ENCODE data around the gene RSPH1.
A peak's percentile ranks its signal among the peaks of the same experiment; 100 is the strongest.

RSPH1 gene

DNA sequence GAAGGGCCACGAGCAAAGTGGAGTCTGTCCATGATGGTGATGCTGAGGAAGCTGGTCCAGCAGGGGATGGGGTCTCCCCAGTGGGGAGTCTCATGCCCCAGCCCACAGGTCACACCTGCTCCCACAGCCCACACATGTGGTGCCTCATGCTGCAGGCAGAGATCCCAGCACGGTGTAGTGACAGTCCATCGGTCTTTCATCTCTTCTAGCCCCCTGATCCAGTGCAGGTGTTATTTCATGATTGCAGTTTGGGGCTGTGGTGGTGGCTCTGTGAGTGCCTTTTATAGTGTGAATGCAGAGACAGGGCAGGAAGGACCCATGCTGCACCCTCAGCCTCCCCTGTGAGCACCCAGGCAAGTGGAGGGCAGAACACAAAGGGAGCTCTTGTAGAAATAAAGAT, 47.3 kb downstream of the RSPH1 start:
- DNase-seq (ENCODE audit: low read depth) = no peak

DNA sequence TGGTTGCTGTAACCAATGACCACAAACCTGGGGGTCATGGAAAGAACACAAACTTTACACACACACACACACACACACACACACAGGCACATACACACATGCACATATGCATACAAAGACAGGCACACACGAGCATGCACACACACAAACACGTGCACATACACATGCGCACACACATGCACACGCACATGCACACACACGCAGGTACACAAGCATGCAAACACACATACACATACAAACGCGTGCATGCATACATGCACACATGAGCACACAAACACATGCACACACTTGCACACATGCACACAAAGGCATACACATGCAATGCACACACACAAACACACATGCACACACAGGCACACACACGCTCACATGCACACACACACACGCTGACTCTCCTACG, 48.3 kb downstream of the RSPH1 start:
- no peak for DNase-seq (ENCODE audit: low read depth)

DNA sequence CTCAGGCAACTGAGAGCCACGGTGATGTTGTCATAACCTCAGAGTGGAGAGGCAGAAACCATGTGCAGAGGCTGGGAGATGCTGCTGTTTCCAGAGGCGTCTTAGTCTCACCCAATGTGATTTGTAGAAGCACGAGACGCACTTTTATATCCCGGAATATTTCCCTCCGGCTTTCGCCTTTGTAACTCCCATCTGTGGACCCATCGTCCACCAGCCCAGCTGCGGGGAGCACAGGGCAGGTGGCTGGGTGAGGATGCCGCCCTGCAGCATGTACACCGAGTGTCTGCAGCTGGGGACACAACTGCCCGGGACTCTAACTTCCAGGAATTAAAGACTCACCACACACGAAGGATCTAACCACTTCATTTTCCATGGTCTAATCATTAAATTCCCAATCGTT, 48.8 kb downstream of the RSPH1 start:
- DNase-seq (ENCODE audit: low read depth) = no peak

DNA sequence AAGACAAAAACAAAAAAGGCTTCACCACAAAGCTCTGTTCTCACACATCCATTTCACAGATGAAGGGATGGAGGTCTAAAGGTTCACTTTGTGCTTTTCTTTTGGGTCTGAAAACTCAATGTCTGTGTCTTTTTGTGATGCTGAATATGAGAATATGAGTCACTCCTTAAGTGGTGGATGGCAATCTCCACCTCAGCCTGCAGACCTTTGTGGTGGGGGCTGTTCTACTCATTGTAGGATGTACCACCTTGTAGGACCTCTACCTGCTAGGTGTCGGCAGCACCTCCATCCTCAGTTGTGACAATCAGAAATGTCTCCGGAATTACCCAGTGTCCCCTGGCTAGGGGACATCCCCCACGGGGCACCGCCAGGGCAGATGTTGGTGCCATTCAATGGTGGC, 49.5 kb downstream of the RSPH1 start:
- no peak for DNase-seq (ENCODE audit: low read depth)

DNA sequence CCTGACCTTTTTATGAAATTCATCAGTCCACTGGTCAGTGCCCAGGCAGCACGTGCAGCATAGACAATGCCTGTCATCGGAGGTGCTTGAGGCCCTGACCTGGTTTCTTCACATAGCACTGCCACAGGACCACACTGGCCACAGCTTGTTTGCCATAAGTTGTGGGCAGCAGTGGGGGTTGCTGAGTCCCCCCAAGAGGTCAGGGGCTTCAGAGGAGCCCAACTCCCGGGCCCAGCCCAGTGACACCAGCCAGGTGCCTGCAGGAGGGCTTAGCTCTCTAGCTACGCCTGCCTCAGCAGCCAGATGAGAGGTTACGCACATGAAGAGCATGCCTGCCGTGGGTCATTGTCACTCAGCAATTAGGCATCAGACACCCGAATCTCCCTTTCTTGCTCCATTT, 50.7 kb downstream of the RSPH1 start:
- no peak for DNase-seq (ENCODE audit: low read depth)

DNA sequence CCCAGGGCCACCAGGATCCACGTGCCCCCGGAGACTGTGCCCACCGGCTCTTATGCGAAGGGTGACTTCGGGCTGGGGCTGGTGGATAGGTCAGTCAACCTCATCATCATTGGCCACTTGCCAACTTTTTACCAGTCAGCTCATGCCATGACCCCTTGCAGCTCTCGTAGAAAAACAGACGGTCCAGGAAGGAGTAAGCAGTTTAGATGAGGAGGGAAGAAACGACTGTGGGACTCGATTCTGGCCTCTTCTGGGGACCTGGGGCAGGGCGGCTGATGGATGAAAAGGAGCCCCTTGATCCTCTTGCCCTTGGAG, 51.3 kb downstream of the RSPH1 start:
- no peak for DNase-seq (ENCODE audit: low read depth)

DNA sequence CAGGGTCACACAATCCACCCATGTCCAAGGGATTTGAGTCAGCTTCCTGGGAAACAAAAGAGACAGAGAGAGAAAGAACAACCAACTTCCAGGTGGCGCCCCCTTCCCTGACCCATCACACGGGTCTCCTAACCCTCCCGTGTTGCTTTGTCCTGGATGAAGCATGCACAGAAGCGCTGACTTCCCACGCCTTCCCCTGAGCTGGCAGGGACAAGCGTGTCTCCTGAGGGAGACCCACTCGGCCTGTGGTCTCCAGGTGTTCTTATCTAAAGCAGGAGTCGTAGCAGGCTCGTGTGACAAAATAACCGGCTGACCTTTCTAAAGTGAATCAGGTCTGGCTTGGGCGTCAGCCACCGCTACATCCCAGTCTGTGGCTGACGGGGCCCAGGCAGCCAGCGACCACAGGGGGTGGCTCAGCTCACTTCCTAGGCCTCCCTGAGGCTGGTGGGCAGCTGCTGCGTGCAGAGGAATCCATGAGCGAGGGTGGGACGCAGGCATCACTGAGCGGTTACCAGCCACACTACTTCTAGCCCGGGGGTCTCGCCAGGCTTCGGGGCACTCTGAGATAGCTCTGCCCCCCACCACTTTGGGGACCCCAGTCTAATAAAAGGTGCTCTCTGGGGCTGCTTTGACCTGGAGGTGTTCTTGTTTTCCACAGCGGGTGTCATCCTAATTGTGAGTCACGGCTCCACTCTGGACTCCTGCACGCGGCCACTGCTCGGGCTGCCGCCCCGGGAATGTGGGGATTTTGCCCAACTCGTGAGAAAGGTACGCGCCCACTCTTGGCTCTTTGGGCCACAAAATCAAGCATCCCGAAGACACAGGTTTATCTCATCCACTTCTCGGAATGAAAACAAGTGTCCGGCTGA, 51.9 kb downstream of the RSPH1 start:
- no peak for DNase-seq (ENCODE audit: low read depth)

DNA sequence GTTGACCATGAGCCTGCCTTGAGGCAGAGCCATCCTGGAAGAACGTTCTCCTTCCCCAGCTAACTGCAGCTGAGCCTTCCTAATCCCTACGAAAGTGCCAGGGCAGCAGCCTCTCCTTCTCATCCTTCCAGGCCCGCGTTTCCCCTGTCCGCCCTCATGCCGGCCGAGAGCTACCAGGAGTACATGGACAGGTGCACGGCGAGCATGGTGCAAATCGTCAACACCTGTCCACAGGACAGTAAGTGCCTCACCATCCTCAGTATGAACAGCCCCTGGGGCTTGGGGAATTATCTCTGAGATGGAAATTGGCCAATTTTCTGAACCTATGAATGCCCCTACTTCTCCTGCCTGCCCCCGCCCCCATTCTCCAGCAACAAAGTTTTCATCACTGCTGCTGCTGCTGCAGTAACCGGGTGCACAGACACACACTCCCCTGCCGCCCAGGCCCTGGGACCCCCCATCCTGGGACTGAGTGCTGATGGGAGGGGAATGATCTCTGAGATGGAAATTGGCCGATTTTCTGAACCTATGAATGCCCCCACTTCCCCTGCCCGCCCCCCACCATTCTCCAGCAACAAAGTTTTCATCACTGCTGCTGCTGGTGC, 52.7 kb downstream of the RSPH1 start:
- DNase-seq (ENCODE audit: low read depth) = no peak

DNA sequence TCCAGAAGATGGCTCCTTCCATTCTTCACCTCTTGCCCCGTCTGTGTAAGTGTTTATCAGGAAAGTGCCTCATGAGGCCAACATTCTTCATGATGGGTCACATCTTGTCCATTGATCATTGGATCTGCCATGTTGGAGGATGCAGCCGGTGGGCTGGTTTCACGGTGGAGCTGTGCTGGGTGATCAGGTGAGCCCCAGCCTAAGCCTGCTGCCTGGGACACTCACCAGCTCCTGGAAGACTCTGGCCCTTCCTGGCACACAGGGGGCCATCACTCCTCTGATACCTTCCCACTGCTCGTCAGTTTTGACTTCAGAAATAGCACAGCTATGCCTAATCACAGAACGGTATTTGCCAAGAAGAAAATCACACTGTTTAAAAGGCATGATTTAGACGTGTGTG, 54.1 kb downstream of the RSPH1 start:
- DNase-seq (ENCODE audit: low read depth) = no peak

DNA sequence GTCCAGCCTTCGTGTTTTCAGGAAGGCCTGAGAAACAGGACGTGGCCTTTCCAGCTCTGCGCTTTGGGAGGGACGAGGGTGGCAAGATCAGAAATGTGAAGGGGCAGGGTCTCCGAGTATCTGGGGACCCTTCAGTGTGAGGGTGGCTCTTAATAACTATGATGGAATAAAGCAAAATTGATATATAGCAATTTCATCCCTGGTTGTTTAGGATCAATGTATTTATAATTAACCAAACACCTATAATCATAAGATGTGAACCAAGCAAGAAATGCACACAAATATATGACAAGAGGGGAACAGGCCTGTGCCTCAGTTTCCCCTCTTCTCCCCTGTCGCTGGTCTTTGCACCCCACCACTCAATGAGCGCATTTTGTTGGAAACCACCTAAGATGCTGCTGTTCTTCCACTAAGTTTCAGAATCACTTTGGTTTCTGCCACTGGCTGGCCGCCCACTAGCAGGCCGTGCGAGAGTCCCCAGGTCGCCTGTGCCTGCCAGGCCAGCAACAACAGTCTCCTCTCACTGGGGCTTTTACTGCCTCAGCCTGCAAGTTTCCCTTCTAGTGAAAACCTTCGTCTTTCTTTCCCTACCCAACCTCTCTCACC, 55.7 kb downstream of the RSPH1 start:
- DNase-seq (ENCODE audit: low read depth) = no peak

DNA sequence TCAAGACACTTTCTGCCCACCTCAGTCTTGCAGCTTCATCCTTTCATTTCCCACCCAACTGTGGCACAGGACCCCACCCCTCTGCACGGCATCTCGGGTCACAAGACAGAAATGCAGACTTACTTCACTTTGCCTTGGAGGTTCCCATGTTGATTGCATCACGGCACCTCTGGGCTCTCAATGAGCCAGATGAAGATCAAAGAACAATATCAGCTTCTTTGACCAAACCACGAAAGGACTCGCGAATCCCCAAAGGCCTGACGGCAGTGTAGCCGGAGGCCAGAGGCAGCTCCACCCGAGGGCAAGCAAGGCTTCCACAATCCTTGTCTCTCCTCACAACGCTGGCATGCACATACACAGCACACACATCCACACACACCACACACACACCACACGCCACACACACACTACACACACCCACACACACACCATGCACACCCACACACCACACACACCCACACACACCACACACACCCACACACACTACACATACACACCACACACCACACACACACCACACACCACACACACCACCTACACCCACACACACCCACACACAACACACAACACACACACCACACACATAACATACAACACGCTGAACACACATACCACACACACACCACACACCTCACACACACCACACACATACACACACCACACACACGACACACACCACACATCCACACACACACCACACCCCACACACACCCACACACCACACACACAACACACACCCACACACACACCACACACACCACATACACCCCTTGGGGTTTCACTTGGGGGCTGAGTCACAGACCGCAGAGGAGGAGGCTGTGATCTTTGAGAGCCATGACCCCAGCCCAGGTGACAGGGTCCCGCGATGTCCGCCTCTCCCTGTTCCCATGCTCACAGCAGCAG, 56.5 kb downstream of the RSPH1 start:
- DNase-seq (ENCODE audit: low read depth) = no peak

DNA sequence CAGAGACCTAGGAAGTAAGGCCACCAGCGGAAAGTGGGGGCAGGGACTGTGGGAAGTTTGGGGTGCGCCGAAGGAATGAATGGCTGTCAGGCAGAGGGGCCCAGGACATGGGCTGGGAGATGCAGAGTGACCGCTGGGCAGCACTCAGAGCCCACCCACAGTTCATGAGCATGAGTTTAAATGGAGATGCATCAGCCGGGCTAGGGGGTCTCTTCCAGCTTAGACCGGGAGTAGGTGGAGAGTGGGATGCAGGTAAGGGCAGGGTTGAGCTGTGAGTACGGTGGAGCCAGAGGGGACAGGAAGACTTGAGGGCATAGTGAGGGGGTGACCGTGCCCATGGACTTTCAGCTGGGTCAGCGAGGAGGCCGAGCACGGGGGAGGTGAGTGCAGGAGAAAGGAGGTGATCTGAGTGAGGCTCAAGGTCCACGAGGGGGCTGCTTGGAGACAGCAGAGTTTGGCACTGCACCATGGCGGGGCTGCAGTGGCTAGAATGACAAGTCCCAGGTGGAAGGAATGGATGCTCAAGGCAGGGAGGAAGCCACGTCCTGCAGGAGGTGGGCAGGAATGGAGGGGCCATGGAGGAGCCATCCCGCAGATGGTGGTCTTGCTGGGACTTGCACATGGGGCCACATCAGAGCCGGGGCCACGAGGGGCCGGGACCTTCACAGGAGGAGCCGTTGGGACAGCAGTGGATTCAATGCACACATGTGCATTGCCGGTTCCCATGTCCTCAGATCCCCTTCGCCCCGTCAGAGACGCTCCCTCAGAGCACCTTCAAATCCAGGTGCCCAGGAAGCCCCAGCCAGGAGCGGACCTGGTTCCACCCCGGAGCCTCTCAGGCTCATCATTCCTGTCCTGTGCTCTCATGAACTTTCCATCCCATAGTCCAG, 57.5 kb downstream of the RSPH1 start:
- DNase-seq (ENCODE audit: low read depth) = no peak

DNA sequence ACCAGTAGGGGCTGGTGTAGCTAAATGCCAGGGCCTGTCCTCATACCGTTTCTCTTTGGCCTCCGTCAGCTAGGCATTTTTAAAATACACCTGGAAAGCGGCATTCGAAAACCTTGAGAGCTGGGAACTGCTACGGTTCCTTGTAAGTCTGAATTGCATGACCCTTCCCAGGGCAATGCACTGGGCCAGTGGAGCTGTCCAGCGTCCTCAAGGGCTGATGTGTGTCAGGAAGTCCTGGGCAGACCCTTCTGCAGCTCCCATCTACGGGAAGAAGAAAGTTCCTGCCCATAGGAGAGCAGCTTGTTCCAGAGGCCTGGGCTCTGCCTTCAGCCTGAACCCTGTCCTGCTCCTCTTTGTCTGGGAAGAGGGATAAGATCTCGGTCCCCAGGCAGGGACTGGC, 58.2 kb downstream of the RSPH1 start:
- DNase-seq (ENCODE audit: low read depth) = peak; percentile 4

DNA sequence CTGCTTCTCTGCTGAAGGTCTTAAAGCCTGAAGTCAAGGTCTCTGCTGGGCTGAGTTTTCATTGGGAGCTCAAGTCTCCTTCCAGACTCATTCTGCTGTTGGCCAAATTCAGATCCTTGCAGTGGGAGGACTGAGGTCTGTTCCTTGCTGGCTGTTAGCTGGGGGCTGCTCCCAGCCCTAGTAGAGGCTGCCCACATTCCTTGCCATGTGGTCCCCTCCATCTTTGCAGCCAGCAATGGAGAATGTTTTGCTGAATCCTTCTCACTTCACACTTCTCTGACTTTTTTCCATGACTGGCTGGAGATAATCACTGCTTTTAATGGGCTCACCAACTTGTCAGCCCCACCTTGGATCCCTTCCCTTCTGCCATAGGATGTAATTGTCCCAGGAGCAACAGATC, 59.1 kb downstream of the RSPH1 start:
- DNase-seq (ENCODE audit: low read depth) = no peak

DNA sequence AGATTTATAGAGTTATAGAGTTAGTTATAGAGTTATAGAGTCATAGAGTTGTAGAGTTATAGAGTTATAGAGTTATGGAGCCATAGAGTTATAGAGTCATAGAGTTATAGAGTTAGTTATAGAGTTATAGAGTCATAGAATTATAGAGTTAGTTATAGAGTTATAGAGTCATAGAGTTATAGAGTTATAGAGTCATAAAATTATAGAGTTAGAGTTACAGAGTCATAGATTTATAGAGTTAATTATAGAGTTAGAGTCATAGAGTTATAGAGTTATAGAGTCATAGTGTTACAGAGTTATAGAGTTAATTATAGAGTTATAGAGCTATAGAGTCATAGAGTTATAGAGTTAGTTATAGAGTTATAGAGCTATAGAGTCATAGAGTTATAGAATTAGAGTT, 60.2 kb downstream of the RSPH1 start:
- DNase-seq (ENCODE audit: low read depth) = no peak

DNA sequence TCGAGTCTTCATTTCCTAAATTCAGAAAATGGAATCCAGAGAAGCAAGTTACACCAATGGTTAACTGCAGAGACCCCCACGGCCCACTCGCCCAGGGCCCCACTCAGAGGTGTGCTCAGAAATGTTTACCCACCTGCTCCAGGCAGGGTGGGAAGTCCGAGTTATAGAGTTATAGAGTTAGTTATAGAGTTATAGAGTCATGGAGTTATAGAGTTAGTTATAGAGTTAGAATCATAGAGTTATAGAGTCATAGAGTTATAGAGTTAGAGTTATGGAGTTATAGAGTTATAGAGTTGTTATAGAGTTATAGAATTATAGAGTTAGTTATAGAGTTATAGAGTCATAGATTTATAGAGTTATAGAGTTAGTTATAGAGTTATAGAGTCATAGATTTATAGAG, 60.6 kb downstream of the RSPH1 start:
- no peak for DNase-seq (ENCODE audit: low read depth)

DNA sequence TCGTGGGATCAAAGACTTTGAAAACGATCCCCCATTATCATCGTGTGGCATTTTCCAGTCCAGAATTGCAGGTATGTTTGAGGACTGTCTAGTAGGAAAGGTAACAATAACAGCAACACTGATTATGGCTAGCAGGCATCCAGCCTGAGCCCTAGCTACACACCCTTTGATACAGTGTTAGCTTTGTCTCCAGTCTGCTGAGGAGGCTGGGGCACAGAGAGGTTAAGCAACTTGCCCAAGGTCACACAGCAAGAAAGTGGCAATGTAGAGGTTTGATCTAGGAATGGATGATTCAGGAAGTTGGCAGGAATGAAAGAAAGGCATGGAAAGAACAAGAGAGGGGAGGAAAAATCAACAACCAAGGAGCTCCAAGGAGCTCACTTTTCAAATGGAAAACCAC, 61.1 kb downstream of the RSPH1 start:
- DNase-seq (ENCODE audit: low read depth) = no peak

DNA sequence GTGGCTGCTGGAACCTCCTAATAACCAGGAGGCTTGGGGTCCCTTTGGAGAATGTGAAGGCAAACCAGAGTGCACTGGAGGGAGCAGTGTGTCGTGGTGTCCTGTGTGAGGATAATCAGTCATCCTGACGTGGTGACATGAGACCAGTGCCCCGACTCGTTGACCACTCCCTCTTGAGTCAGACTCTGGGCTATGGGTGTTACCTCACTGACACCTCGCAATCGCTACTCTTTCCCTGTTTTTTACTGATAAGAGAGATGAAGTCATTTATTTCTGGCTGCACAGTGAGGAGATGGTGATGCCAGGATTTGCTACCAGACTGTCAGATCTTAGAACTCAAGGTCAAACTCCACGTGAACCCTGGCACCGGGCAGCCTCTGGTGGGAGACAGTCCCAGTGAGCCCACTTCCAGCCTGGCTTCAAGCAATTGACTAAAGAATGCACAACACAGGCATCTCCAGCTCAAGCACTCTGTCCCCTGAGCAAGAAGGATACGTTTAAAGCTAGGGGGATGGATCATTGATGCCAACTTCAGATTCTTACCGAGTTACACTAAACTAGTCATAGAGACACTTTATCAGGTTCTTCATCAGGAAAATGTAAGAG, 62.0 kb downstream of the RSPH1 start:
- DNase-seq (ENCODE audit: low read depth) = peak; percentile 5

DNA sequence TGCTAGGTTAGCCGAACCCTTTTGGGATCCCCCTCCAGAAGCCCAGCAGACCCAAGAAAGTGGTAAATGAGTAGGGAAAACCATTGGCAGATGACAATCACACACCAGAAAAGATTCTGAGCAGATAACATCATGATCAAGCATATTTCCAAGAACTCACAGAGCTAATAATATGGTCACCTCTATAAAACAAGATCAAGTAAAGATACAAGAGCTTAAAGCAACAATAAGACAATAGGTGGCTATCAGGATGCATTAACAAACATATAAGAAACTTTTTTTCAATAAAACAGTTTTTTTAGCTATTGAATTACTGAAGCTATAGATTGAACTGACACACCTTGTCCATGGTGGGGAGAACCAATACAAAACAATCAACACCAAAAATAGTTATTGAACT, 63.3 kb downstream of the RSPH1 start:
- DNase-seq (ENCODE audit: low read depth) = no peak

DNA sequence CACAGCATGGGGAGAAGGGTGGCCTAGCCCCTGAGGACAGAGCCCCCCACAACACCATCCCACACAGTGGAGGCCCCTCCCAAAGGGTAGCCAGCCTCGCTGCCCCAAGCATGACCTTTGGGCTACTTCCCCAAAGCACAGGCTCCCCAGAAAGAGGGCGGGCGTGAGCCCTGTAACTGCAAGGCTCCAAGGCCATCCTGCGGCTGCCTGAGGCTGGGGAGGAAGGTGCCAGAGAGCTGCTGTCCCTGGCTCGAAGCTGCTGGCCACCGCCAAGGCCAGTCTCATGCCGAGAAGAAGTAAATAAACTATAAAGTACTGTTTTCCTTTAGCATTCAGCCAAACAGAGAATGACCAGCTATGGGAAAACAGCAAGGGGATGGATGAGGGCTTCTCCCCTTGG, 64.8 kb downstream of the RSPH1 start:
- DNase-seq (ENCODE audit: low read depth) = no peak

DNA sequence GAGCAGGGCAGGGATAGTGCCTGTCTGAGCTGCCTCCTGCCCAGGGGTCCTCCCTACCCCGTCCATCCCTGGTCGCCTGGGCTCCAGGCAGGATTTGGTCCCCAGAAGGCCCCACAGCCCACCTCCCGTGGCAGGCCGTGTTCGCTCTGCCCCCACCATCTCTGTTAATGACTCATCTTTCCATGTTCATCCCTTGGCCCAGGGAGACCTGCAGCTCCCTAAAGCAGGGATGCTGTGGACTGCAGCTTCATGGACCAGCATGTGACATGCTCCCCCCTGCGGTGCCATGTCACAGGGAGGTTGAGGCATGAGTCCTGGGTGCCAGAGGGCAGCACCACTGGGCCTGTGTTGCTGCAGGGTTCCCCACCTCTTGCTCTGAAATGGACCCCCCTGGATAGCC, 65.5 kb downstream of the RSPH1 start:
- DNase-seq (ENCODE audit: low read depth) = no peak
